Neural progenitor cell (in vitro differentiated cells): ENCODE measurements around the gene ZC3H15. TPM values are rescaled to one million over a fixed set of nuclear protein-coding genes. Genes with fewer than 3 reads are reported as not detected.

Source experiments
- DNase-seq: peaks from one replicate; pipeline ENCODE4 v3.0.0-alpha.2; 2016; ENCODE audit warnings: low spot score
- H2AFZ ChIP-seq: fragments of 200-600 bp; sonication (generic); replicated peaks from 2 replicates; pipeline ENCODE4 v1.6.1; 2016; ENCODE audit warnings: antibody characterized with exemption
- H3F3A ChIP-seq: fragments of 200-600 bp; sonication (generic); 2 replicates; pipeline ENCODE4 v1.6.1; 2016; ENCODE audit warnings: antibody characterized with exemption, low read depth
- H3K27ac ChIP-seq: fragments of 200-600 bp; sonication (generic); 2 replicates; pipeline ENCODE4 v1.5.1; 2016; ENCODE audit warnings: mild to moderate bottlenecking
- H3K27me3 ChIP-seq: fragments of 200-600 bp; sonication (generic); 2 replicates; pipeline ENCODE4 v1.6.1; 2016; ENCODE audit warnings: mild to moderate bottlenecking, moderate library complexity
- H3K36me3 ChIP-seq: fragments of 200-600 bp; sonication (generic); 2 replicates; pipeline ENCODE4 v1.5.1; 2016
- H3K4me1 ChIP-seq: fragments of 200-600 bp; sonication (generic); 2 replicates; pipeline ENCODE4 v1.6.1; 2016; ENCODE audit warnings: mixed run types
- H3K4me2 ChIP-seq: fragments of 200-600 bp; sonication (generic); 2 replicates; pipeline ENCODE4 v1.6.1; 2016
- H3K4me3 ChIP-seq: fragments of 200-600 bp; sonication (generic); 2 replicates; pipeline ENCODE4 v1.5.1; 2016
- H3K79me2 ChIP-seq: fragments of 200-600 bp; sonication (generic); 2 replicates; pipeline ENCODE4 v1.6.1; 2016; ENCODE audit warnings: low read depth
- H3K9ac ChIP-seq: fragments of 200-600 bp; sonication (generic); 2 replicates; pipeline ENCODE4 v1.6.1; 2016
- H3K9me3 ChIP-seq: fragments of 200-600 bp; sonication (generic); 2 replicates; pipeline ENCODE4 v1.5.1; 2016; ENCODE audit warnings: low read depth
- H4K20me1 ChIP-seq: fragments of 200-600 bp; sonication (generic); 2 replicates; pipeline ENCODE4 v1.6.1; 2016; ENCODE audit warnings: low read depth
- H3K27ac Mint-ChIP-seq: 3 replicates; pipeline ENCODE4 v1.8.0; 2021; ENCODE audit warnings: mixed read lengths
- H3K27me3 Mint-ChIP-seq: 2 replicates; pipeline ENCODE4 v1.8.0; 2022; ENCODE audit warnings: low read depth, mild to moderate bottlenecking, inconsistent platforms, moderate library complexity, mixed read lengths; ENCODE audit not compliant: insufficient read depth
- H3K36me3 Mint-ChIP-seq: 3 replicates; pipeline ENCODE4 v1.8.0; 2021; ENCODE audit warnings: mixed read lengths
- H3K4me1 Mint-ChIP-seq: 3 replicates; pipeline ENCODE4 v1.8.0; 2021; ENCODE audit warnings: mixed read lengths
- H3K4me3 Mint-ChIP-seq: 3 replicates; pipeline ENCODE4 v1.8.0; 2021; ENCODE audit warnings: mild to moderate bottlenecking, moderate library complexity, mixed read lengths
- H3K9me3 Mint-ChIP-seq: 3 replicates; pipeline ENCODE4 v1.8.0; 2020; ENCODE audit warnings: mixed read lengths
- EZH2 ChIP-seq: fragments of 200-600 bp; sonication (generic); IDR thresholded peaks from 2 replicates; pipeline ENCODE4 v1.6.1; 2017; ENCODE audit warnings: antibody characterized with exemption, mild to moderate bottlenecking, moderate library complexity
- EZH2phosphoT487 ChIP-seq: fragments of 200-600 bp; sonication (generic); IDR thresholded peaks from 2 replicates; pipeline ENCODE4 v1.6.1; 2017; ENCODE audit warnings: antibody characterized with exemption
- total RNA-seq: library from RNA; depleted of rRNA; stranded (reverse); fragments of >200 nt; gene quantifications from 2 replicates; pipeline ENCODE4 v1.2.3, GENCODE V29; 2015; ENCODE audit warnings: low replicate concordance
- TF ChIP-seq, protein P1 (sequence below): fragments of 200-600 bp; sonication (generic); IDR thresholded peaks from 2 replicates; pipeline ENCODE4 v1.5.1; 2017; ENCODE audit warnings: antibody characterized with exemption, mild to moderate bottlenecking

The ZC3H15 gene
- total RNA-seq, 1 donor from 2014 or later: 88.6 TPM

DNA sequence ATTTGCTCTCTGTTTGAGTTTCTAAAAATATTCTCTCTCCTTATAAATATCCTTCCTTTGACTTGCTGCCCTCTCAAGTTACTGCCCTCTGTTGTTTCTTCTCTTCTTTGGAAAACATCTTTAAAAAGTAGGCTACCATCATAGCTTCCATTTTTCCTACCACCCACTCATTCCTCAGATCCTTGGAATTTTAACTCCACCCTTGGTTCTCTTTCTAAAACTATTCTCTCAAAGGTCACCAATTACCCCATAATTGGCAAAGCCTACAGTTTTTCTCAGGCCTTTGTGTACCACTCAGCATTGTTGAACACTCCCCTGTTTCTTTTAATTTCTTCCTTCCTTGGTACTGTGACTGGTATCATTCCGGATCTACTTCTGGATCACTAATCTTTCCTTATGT is 60.8 kb downstream of the ZC3H15 start:
- no peak overlapping the region for H3K4me3 ChIP-seq
- H3F3A ChIP-seq: peaks cover 5% of the 10 kb centered on the region
- no peak overlapping the region for H3K4me2 ChIP-seq
- Mint-ChIP-seq H3K36me3 (no peaks in the 10 kb centered on the region), H3K27me3 (peaks cover 2% of the 10 kb centered on the region), H3K4me1 (peaks cover 16% of the 10 kb centered on the region), H3K9me3 (no peaks in the 10 kb centered on the region), H3K27ac (no peak overlapping the region), H3K4me3 (no peak overlapping the region)
- no peak overlapping the region for H3K27ac ChIP-seq
- H2AFZ ChIP-seq: no peak overlapping the region
- H3K36me3 ChIP-seq: no peaks in the 10 kb centered on the region
- H3K4me1 ChIP-seq: peaks cover 12% of the 10 kb centered on the region
- H3K79me2 ChIP-seq: no peaks in the 10 kb centered on the region
- no peak for DNase-seq
- no peaks in the 10 kb centered on the region for H3K27me3 ChIP-seq
- no peak overlapping the region for H3K9ac ChIP-seq
- no peaks in the 10 kb centered on the region for H4K20me1 ChIP-seq
- no peak for TF ChIP-seq EZH2phosphoT487
- TF ChIP-seq, protein P1, sequence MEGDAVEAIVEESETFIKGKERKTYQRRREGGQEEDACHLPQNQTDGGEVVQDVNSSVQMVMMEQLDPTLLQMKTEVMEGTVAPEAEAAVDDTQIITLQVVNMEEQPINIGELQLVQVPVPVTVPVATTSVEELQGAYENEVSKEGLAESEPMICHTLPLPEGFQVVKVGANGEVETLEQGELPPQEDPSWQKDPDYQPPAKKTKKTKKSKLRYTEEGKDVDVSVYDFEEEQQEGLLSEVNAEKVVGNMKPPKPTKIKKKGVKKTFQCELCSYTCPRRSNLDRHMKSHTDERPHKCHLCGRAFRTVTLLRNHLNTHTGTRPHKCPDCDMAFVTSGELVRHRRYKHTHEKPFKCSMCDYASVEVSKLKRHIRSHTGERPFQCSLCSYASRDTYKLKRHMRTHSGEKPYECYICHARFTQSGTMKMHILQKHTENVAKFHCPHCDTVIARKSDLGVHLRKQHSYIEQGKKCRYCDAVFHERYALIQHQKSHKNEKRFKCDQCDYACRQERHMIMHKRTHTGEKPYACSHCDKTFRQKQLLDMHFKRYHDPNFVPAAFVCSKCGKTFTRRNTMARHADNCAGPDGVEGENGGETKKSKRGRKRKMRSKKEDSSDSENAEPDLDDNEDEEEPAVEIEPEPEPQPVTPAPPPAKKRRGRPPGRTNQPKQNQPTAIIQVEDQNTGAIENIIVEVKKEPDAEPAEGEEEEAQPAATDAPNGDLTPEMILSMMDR: no peak
- H3K9me3 ChIP-seq: no peaks in the 10 kb centered on the region

DNA sequence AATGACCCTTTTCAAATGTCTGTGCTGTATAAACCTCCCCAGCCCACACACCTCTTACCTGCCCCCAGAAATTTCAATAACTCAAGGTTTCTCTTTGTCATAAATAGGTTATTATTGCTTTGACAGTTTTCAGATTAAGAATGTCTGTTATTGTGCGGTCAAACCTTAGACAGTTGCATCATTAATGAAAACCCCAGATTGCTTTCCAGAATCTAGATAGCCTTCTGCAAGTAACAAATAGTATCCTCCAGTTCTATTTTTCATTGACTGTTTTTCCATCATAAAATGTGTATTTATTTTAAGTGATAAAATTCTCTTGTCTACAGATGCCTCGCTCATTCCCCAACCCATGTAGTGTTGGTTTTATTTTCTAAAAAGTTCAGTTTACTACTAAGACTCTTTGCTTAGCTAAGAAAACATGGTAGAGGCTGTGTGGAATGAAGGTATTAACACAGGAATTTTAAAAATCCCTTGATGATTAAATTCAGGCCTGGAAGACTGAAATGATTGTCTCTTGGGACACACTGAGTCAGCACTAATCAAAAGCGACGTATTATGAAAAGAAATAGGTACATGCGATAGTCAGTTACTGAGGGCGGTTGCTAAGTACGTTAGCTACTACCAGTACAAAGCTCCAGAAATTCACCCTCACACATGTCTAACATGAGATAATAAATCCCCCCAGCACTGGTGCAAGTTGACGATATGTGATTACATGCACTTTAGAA is 65.4 kb downstream of the ZC3H15 start:
- Histone ChIP-seq H3K79me2 (no peaks in the 10 kb centered on the region), H3K36me3 (no peaks in the 10 kb centered on the region), H3K9ac (no peak overlapping the region), H3K4me2 (no peak overlapping the region), H3K27me3 (no peaks in the 10 kb centered on the region), H2AFZ (no peak overlapping the region), H3K9me3 (no peaks in the 10 kb centered on the region), H3F3A (no peaks in the 10 kb centered on the region), H3K4me1 (no peaks in the 10 kb centered on the region), H3K27ac (no peak overlapping the region), H3K4me3 (no peak overlapping the region), H4K20me1 (no peaks in the 10 kb centered on the region)
- no peak overlapping the region for H3K27ac Mint-ChIP-seq
- TF ChIP-seq EZH2: no peak
- TF ChIP-seq, protein P1: no peak
- H3K4me1 Mint-ChIP-seq: no peaks in the 10 kb centered on the region
- no peak for DNase-seq
- no peaks in the 10 kb centered on the region for H3K9me3 Mint-ChIP-seq
- no peak overlapping the region for H3K4me3 Mint-ChIP-seq
- H3K36me3 Mint-ChIP-seq: no peaks in the 10 kb centered on the region
- H3K27me3 Mint-ChIP-seq: no peaks in the 10 kb centered on the region

DNA sequence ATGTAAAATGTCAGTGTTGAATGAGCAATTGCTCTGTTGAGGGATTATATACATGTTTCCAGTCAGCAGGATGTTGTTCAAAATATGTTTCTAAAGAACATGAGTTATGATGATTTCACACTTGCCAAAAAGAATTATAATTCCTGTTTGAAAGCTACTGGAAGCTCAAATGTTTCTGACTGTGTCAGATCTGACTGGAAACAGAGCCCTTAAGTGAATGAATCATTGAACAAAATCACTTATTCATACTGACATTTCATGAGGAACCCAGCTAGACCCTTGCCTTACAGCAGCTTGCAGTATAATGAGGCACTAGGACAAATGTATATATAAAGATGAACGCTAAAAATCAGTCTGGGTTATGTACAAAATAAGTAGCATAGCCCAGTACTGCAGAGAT is 68.4 kb downstream of the ZC3H15 start:
- H3K27ac Mint-ChIP-seq: no peak overlapping the region
- H3K4me1 Mint-ChIP-seq: no peaks in the 10 kb centered on the region
- no peaks in the 10 kb centered on the region for H3K36me3 Mint-ChIP-seq
- H3K4me3 ChIP-seq: no peak overlapping the region
- H2AFZ ChIP-seq: no peak overlapping the region
- H3K27ac ChIP-seq: no peak overlapping the region
- H3K27me3 ChIP-seq: no peaks in the 10 kb centered on the region
- no peaks in the 10 kb centered on the region for H3K9me3 ChIP-seq
- no peaks in the 10 kb centered on the region for H3F3A ChIP-seq
- no peaks in the 10 kb centered on the region for H3K4me1 ChIP-seq
- H3K27me3 Mint-ChIP-seq: no peaks in the 10 kb centered on the region
- no peak overlapping the region for H3K4me3 Mint-ChIP-seq
- no peak for DNase-seq
- TF ChIP-seq, protein P1: no peak
- TF ChIP-seq EZH2phosphoT487 (no peak), EZH2 (no peak)
- no peaks in the 10 kb centered on the region for H3K36me3 ChIP-seq
- H3K4me2 ChIP-seq: no peak overlapping the region
- no peaks in the 10 kb centered on the region for H3K9me3 Mint-ChIP-seq
- H4K20me1 ChIP-seq: no peaks in the 10 kb centered on the region
- H3K9ac ChIP-seq: no peak overlapping the region
- H3K79me2 ChIP-seq: no peaks in the 10 kb centered on the region
